Esophagus muscularis mucosa (tissue), 3 donors: Measurements from ENCODE around the gene AIG1.

ENCODE experiments used
- POLR2A ChIP-seq: fragments of 450-650 bp; IDR thresholded peaks from one replicate; pipeline ENCODE4 v1.6.1; 2017; ENCODE audit warnings: antibody characterized with exemption, moderate library complexity, mild to moderate bottlenecking, low read depth
- TF ChIP-seq, protein P1 (sequence below), 3 experiments: fragments of 200-600 bp in 2 of 3; fragments of 450-650 bp in 1 of 3; sonication (generic) in 2 of 3; IDR thresholded peaks; one replicate each; pipeline ENCODE4 v1.5.1; 2017 to 2019; ENCODE audit warnings: antibody characterized with exemption in 3 of 3, mild to moderate bottlenecking in 2 of 3, moderate library complexity in 1 of 3

DNA sequence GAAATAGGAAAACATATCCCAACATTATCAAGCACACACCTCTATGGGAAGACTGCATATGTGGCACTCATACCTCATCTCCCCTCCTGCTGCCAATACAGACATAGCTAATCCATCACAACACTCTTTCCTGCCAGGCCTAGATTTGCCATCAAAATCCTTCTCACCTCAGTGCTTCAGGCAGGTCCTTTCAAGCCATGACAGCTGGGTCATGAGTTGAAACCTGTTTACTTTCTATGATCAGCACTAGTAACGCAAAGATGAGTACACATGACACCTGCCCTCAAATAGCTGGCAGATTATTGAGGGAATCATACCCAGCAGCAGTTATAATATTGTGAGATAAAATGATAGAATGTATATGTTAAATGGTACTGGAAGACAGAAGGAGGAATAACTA lies 183.1 kb downstream of the AIG1 start:
- TF ChIP-seq POLR2A = no peak
- TF ChIP-seq, protein P1, sequence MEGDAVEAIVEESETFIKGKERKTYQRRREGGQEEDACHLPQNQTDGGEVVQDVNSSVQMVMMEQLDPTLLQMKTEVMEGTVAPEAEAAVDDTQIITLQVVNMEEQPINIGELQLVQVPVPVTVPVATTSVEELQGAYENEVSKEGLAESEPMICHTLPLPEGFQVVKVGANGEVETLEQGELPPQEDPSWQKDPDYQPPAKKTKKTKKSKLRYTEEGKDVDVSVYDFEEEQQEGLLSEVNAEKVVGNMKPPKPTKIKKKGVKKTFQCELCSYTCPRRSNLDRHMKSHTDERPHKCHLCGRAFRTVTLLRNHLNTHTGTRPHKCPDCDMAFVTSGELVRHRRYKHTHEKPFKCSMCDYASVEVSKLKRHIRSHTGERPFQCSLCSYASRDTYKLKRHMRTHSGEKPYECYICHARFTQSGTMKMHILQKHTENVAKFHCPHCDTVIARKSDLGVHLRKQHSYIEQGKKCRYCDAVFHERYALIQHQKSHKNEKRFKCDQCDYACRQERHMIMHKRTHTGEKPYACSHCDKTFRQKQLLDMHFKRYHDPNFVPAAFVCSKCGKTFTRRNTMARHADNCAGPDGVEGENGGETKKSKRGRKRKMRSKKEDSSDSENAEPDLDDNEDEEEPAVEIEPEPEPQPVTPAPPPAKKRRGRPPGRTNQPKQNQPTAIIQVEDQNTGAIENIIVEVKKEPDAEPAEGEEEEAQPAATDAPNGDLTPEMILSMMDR (IDR thresholded peaks at IDR 0.05) = no peak
